GM21529 (cell line): ENCODE measurements around the gene CCDC18.
A peak's percentile ranks its signal among the peaks of the same experiment; 100 is the strongest.
"Not testable (repeated sequence)": the region's sequence is repeated elsewhere in the genome, so short reads cannot be mapped to it uniquely, and the experiment has no call there.

Experiments used
- ATAC-seq: cut with Tn5 transposase; IDR thresholded peaks from one replicate; pipeline ENCODE4 v1.9.1; 2021; ENCODE audit not compliant: unreplicated experiment

Gene CCDC18

GRCh38 chr1:93174638-93175037 is 5.9 kb upstream of the CCDC18 start:
- ATAC-seq: not testable (repeated sequence)

- no peak for ATAC-seq
These were observed 2.5 kb upstream of the CCDC18 start for GRCh38 chr1:93177991-93178390.

GRCh38 chr1:93178418-93178817 is 2.1 kb upstream of the CCDC18 start:
- no peak for ATAC-seq

- ATAC-seq: peak; percentile 84
These were observed 420 bp upstream of the CCDC18 start, which contains the start of gene TMED5 for GRCh38 chr1:93179886-93180722. Gene TMED5, minus strand, starts transcription at chr1:93180413. Its CDS starts 171 bp downstream, at chr1:93180242.

GRCh38 chr1:93186667-93187066 is 6.1 kb downstream of the CCDC18 start:
- no peak for ATAC-seq

GRCh38 chr1:93190432-93190831 is 9.9 kb downstream of the CCDC18 start:
- no peak for ATAC-seq

- no peak for ATAC-seq
These were observed 13.9 kb downstream of the CCDC18 start for GRCh38 chr1:93194231-93194990.

- no peak for ATAC-seq
These were observed 16.1 kb downstream of the CCDC18 start for GRCh38 chr1:93196591-93196990.

- no peak for ATAC-seq
These were observed 18.6 kb downstream of the CCDC18 start for GRCh38 chr1:93199150-93199549.

GRCh38 chr1:93200086-93200620 is 19.6 kb downstream of the CCDC18 start:
- ATAC-seq: no peak

- no peak for ATAC-seq
These were observed 20.2 kb downstream of the CCDC18 start for GRCh38 chr1:93200714-93201113.

GRCh38 chr1:93205892-93206566 is 25.5 kb downstream of the CCDC18 start:
- ATAC-seq: no peak

- no peak for ATAC-seq
These were observed 26.0 kb downstream of the CCDC18 start for GRCh38 chr1:93206567-93206954.

GRCh38 chr1:93207211-93207610 is 26.7 kb downstream of the CCDC18 start:
- ATAC-seq: no peak

GRCh38 chr1:93215322-93215721 is 34.8 kb downstream of the CCDC18 start:
- no peak for ATAC-seq

- ATAC-seq: no peak
These were observed 38.9 kb downstream of the CCDC18 start for GRCh38 chr1:93219443-93219842.

- ATAC-seq: not testable (repeated sequence)
These were observed 40.2 kb downstream of the CCDC18 start for GRCh38 chr1:93220716-93221115.

- ATAC-seq: no peak
These were observed 41.4 kb downstream of the CCDC18 start for GRCh38 chr1:93221913-93222312.

- no peak for ATAC-seq
These were observed 42.6 kb downstream of the CCDC18 start for GRCh38 chr1:93223023-93223675.

GRCh38 chr1:93235261-93235660 is 54.7 kb downstream of the CCDC18 start:
- ATAC-seq: no peak

GRCh38 chr1:93237021-93237420 is 56.5 kb downstream of the CCDC18 start:
- ATAC-seq: no peak
